Mesenchymal stem cell (in vitro differentiated cells and primary cell): Measurements from ENCODE around the gene ARMC12.
"Not testable (repeated sequence)": the region's sequence is repeated elsewhere in the genome, so short reads cannot be mapped to it uniquely, and the experiment has no call there.

Source experiments
- DNase-seq: peaks from one replicate; pipeline ENCODE4 v3.0.0-alpha.2; 2013
- H2AFZ ChIP-seq: one replicate; pipeline ENCODE4 v1.6.1; 2013; ENCODE audit warnings: low read depth, mild to moderate bottlenecking, control low read depth, inconsistent platforms, low read length, moderate library complexity
- H2AK5ac ChIP-seq: 2 replicates; pipeline ENCODE4 v1.6.1; 2013; ENCODE audit warnings: low read length, moderate library complexity, mild to moderate bottlenecking, inconsistent platforms; ENCODE audit not compliant: severe bottlenecking
- H2BK120ac ChIP-seq: one replicate; pipeline ENCODE4 v1.6.1; 2013; ENCODE audit warnings: low read depth, mild to moderate bottlenecking, inconsistent platforms, low read length, moderate library complexity
- H2BK12ac ChIP-seq, 2 experiments: one replicate each; pipeline ENCODE4 v1.6.1; 2013; ENCODE audit warnings: inconsistent platforms in 2 of 2, low read length in 2 of 2, mild to moderate bottlenecking in 2 of 2, moderate library complexity in 2 of 2, control low read depth in 1 of 2
- H2BK15ac ChIP-seq: one replicate; pipeline ENCODE4 v1.6.1; 2013; ENCODE audit warnings: mild to moderate bottlenecking, low read depth, inconsistent platforms; ENCODE audit not compliant: poor library complexity, severe bottlenecking
- H2BK5ac ChIP-seq: 2 replicates; pipeline ENCODE4 v1.6.1; 2013; ENCODE audit warnings: low read depth, mild to moderate bottlenecking, low read length, control low read depth, inconsistent platforms; ENCODE audit not compliant: poor library complexity, severe bottlenecking
- H3K14ac ChIP-seq, 2 experiments: one replicate each; pipeline ENCODE4 v1.6.1; 2013; ENCODE audit warnings: inconsistent platforms in 2 of 2, low read length in 2 of 2, control low read depth in 1 of 2, mild to moderate bottlenecking in 1 of 2, moderate library complexity in 1 of 2
- H3K18ac ChIP-seq, 2 experiments: one replicate each; pipeline ENCODE4 v1.6.1; 2013; ENCODE audit warnings: inconsistent platforms in 2 of 2, low read length in 2 of 2, control low read depth in 1 of 2, low read depth in 1 of 2, mild to moderate bottlenecking in 1 of 2
- H3K23ac ChIP-seq, 2 experiments: one replicate each; pipeline ENCODE4 v1.6.1; 2013; ENCODE audit warnings: inconsistent platforms in 2 of 2, low read length in 2 of 2, mild to moderate bottlenecking in 2 of 2, moderate library complexity in 2 of 2, control low read depth in 1 of 2
- H3K27ac ChIP-seq: 2 replicates; pipeline ENCODE4 v1.5.1; 2013; ENCODE audit warnings: mild to moderate bottlenecking, moderate library complexity, low read length, control low read depth, inconsistent platforms; ENCODE audit not compliant: poor library complexity, severe bottlenecking
- H3K27me3 ChIP-seq, 2 experiments: 2 replicates each; pipeline versions ENCODE4 v1.6.1 to v1.7.0; 2013; ENCODE audit warnings: low read length in 2 of 2, mild to moderate bottlenecking in 2 of 2, moderate library complexity in 2 of 2, control low read depth in 1 of 2, inconsistent platforms in 1 of 2; ENCODE audit not compliant: control insufficient read depth in 1 of 2, insufficient read depth in 1 of 2
- H3K36me3 ChIP-seq, 2 experiments: 2 replicates each; pipeline versions ENCODE4 v1.6.1 to v1.7.0; 2013; ENCODE audit warnings: low read length in 2 of 2, control low read depth in 1 of 2, inconsistent platforms in 1 of 2, low read depth in 1 of 2, mild to moderate bottlenecking in 1 of 2; ENCODE audit not compliant: insufficient read depth in 2 of 2, control insufficient read depth in 1 of 2
- H3K4ac ChIP-seq, 2 experiments: one replicate each; pipeline ENCODE4 v1.6.1; 2013; ENCODE audit warnings: inconsistent platforms in 2 of 2, low read length in 2 of 2, mild to moderate bottlenecking in 2 of 2, moderate library complexity in 2 of 2, control low read depth in 1 of 2, low read depth in 1 of 2
- H3K4me1 ChIP-seq: 2 replicates; pipeline ENCODE4 v1.6.1; 2013; ENCODE audit warnings: low read depth, low read length, control low read depth; ENCODE audit not compliant: control insufficient read depth, insufficient read depth
- H3K4me2 ChIP-seq: 2 replicates; pipeline ENCODE4 v1.6.1; 2013; ENCODE audit warnings: low read length, mild to moderate bottlenecking, inconsistent platforms; ENCODE audit not compliant: poor library complexity, severe bottlenecking
- H3K4me3 ChIP-seq, 2 experiments: 2 replicates each; pipeline versions ENCODE4 v1.5.1 to v1.7.0; 2013; ENCODE audit warnings: low read length in 2 of 2, mild to moderate bottlenecking in 2 of 2, control low read depth in 1 of 2, low read depth in 1 of 2; ENCODE audit not compliant: insufficient read depth in 1 of 2
- H3K79me1 ChIP-seq: replicated peaks from 2 replicates; pipeline ENCODE4 v1.6.1; 2013; ENCODE audit warnings: mild to moderate bottlenecking, control low read depth, low read length, inconsistent platforms; ENCODE audit not compliant: poor library complexity, severe bottlenecking
- H3K9ac ChIP-seq: 2 replicates; pipeline ENCODE4 v1.7.0; 2013; ENCODE audit warnings: mild to moderate bottlenecking, low read length, moderate library complexity
- H3K9me3 ChIP-seq: 2 replicates; pipeline ENCODE4 v1.7.0; 2013; ENCODE audit warnings: mild to moderate bottlenecking, low read length; ENCODE audit not compliant: control insufficient read depth
- H4K8ac ChIP-seq: one replicate; pipeline ENCODE4 v1.6.1; 2013; ENCODE audit warnings: inconsistent platforms, mild to moderate bottlenecking, low read length, moderate library complexity
- H4K91ac ChIP-seq: one replicate; pipeline ENCODE4 v1.6.1; 2013; ENCODE audit warnings: mild to moderate bottlenecking, low read length, inconsistent platforms
- WGBS: methylation state at CpG from one replicate; pipeline ENCODE4 v1.1.7; 2013; ENCODE audit warnings: mixed read lengths; 5-methylcytosine and 5-hydroxymethylcytosine counted together

ARMC12 gene

GRCh38 chr6:35698430-35698829 lies 38.4 kb upstream of the ARMC12 start:
- not testable (repeated sequence) for H3K18ac ChIP-seq, H3K36me3 ChIP-seq, H4K8ac ChIP-seq, H3K27ac ChIP-seq, H2BK15ac ChIP-seq, DNase-seq, H3K14ac ChIP-seq, H3K4me3 ChIP-seq, H4K91ac ChIP-seq, H3K4me2 ChIP-seq, H2BK120ac ChIP-seq, H2BK5ac ChIP-seq, H3K27me3 ChIP-seq, H3K4me1 ChIP-seq, H2AK5ac ChIP-seq, H3K23ac ChIP-seq, H3K79me1 ChIP-seq, H2AFZ ChIP-seq, H3K4ac ChIP-seq, H2BK12ac ChIP-seq, H3K9ac ChIP-seq
- H3K9me3 ChIP-seq = peaks cover 13% of the 10 kb centered on the region
- WGBS = 82% methylated on average over 6 of the region's 7 CpGs

- no peak overlapping the region for H3K4me3 ChIP-seq
- H3K9me3 ChIP-seq = peaks cover 15% of the 10 kb centered on the region
- no peak overlapping the region for H3K4me2 ChIP-seq
- no peak overlapping the region for H2BK120ac ChIP-seq
- H3K4ac ChIP-seq = no peak overlapping the region
- H3K9ac ChIP-seq = no peak overlapping the region
- H3K27me3 ChIP-seq = no peaks in the 10 kb centered on the region
- H3K18ac ChIP-seq = no peak overlapping the region
- no peaks in the 10 kb centered on the region for H3K4me1 ChIP-seq
- no peak overlapping the region for H3K27ac ChIP-seq
- peak overlapping the region in 1 of 2 experiments; percentile 28 for H3K14ac ChIP-seq
- H2BK15ac ChIP-seq = no peak overlapping the region
- no peak overlapping the region for H2BK5ac ChIP-seq
- no peak overlapping the region for H2AFZ ChIP-seq
- 94% methylated on average over 3 of the region's 3 CpGs for WGBS
- no peaks in the 10 kb centered on the region for H3K79me1 ChIP-seq
- no peaks in the 10 kb centered on the region for H3K36me3 ChIP-seq
- H4K8ac ChIP-seq = no peak overlapping the region
- DNase-seq = no peak
- no peak overlapping the region for H2BK12ac ChIP-seq
- H3K23ac ChIP-seq = no peak overlapping the region
- peak overlapping the region; percentile 27 for H4K91ac ChIP-seq
- H2AK5ac ChIP-seq = no peak overlapping the region
These were observed 38.0 kb upstream of the ARMC12 start for GRCh38 chr6:35698858-35699257.

GRCh38 chr6:35703554-35703953 lies 33.3 kb upstream of the ARMC12 start:
- DNase-seq = no peak

GRCh38 chr6:35706468-35706867 lies 30.4 kb upstream of the ARMC12 start:
- Histone ChIP-seq H3K4ac (no peak overlapping the region), H3K4me2 (no peak overlapping the region), H3K36me3 (no peaks in the 10 kb centered on the region), H4K91ac (no peak overlapping the region), H3K9me3 (peaks cover 7% of the 10 kb centered on the region), H2BK5ac (no peak overlapping the region), H3K14ac (no peak overlapping the region), H3K23ac (no peak overlapping the region), H3K27me3 (no peaks in the 10 kb centered on the region), H3K4me1 (peaks cover 2% of the 10 kb centered on the region), H3K27ac (no peak overlapping the region), H2BK120ac (no peak overlapping the region), H3K79me1 (no peaks in the 10 kb centered on the region), H2BK15ac (no peak overlapping the region), H3K9ac (no peak overlapping the region), H2AK5ac (no peak overlapping the region), H2AFZ (no peak overlapping the region), H3K18ac (no peak overlapping the region), H3K4me3 (no peak overlapping the region), H4K8ac (no peak overlapping the region), H2BK12ac (no peak overlapping the region)
- no CpG with 5 or more reads among the region's 3 CpGs for WGBS
- peak; percentile 42 for DNase-seq

More at GRCh38 chr6:35703554-35703953, 33.3 kb upstream of the ARMC12 start:
- no peak overlapping the region for H4K8ac ChIP-seq
- H3K4me3 ChIP-seq = no peak overlapping the region
- H3K36me3 ChIP-seq = no peaks in the 10 kb centered on the region
- H3K79me1 ChIP-seq = no peaks in the 10 kb centered on the region
- no peak overlapping the region for H3K4me2 ChIP-seq
- no peaks in the 10 kb centered on the region for H3K4me1 ChIP-seq
- no peak overlapping the region for H2BK12ac ChIP-seq
- no peak overlapping the region for H2BK120ac ChIP-seq
- H2AK5ac ChIP-seq = no peak overlapping the region
- H3K14ac ChIP-seq = no peak overlapping the region
- peaks cover 7% of the 10 kb centered on the region for H3K9me3 ChIP-seq
- no peak overlapping the region for H2AFZ ChIP-seq
- no peak overlapping the region for H3K23ac ChIP-seq
- no peak overlapping the region for H2BK15ac ChIP-seq
- H3K4ac ChIP-seq = no peak overlapping the region
- no peak overlapping the region for H2BK5ac ChIP-seq
- no peak overlapping the region for H4K91ac ChIP-seq
- no peak overlapping the region for H3K27ac ChIP-seq
- no peaks in the 10 kb centered on the region for H3K27me3 ChIP-seq
- no peak overlapping the region for H3K9ac ChIP-seq
- H3K18ac ChIP-seq = no peak overlapping the region
